ENCODE data around the gene NDE1. TPM values are rescaled to one million over a fixed set of nuclear protein-coding genes. Genes with fewer than 3 reads are reported as not detected.

Gene NDE1
- total and polyA plus RNA-seq, 2 donors, result 38.0 to 39.1 TPM

- Histone ChIP-seq H3K4me3 (ENCODE audit: low read depth, low read length) (no peak overlapping the region), H3K36me3 (ENCODE audit: insufficient read depth) (no peaks in the 10 kb centered on the region), H3K4me1 (ENCODE audit: insufficient read depth) (no peaks in the 10 kb centered on the region), H3K27ac (ENCODE audit: low read depth) (no peak overlapping the region)
- WGBS, result 81% methylated on average over 7 of the region's 7 CpGs
- no peak for DNase-seq (ENCODE audit: extremely low spot score)
Measured at GRCh38 chr16:15771694-15772093, 121.6 kb downstream of the NDE1 start.

DNA sequence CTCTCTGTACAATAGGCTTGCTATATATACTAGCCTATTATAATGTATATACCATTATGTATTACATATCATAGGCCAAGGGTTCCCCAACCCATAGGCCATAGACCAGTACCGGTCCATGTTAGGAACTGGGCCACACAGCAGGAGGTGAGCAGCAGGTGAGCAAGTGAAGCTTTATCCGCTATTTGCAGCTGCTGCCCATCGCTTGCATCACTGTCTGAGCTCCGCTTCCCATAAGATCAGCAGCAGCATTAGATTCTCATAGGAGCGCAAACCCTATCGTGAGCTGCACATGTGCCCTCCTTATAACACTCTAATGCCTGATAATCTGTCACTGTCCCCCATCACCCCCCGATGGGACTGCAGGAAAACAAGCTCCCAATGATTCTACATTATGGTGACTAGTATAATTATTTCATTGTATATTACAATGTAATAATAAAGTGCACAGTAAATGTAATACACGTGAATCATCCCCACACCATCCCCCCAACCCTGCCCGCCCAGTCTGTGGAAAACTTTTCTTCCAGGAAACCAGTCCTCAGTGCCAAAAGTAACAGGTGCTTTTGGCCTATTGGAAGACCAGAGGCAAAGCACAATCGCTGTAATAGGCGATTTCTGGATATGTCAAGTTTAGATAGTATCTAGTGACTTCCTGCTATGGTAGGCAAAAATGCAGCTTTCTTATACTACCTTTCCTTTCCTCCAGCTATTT lies 122.7 kb downstream of the NDE1 start:
- WGBS, result 71% methylated on average over 11 of the region's 11 CpGs
- Histone ChIP-seq H3K4me1 (ENCODE audit: insufficient read depth) (no peaks in the 10 kb centered on the region), H3K4me3 (ENCODE audit: low read depth, low read length) (no peak overlapping the region), H3K36me3 (ENCODE audit: insufficient read depth) (no peaks in the 10 kb centered on the region), H3K27ac (ENCODE audit: low read depth) (no peak overlapping the region)
- no peak for DNase-seq (ENCODE audit: extremely low spot score)

- DNase-seq (ENCODE audit: extremely low spot score), result no peak
- whole genome bisulfite sequencing, result 27% methylated on average over 6 of the region's 6 CpGs
- no peaks in the 10 kb centered on the region for H3K36me3 ChIP-seq (ENCODE audit: insufficient read depth)
- no peak overlapping the region for H3K27ac ChIP-seq (ENCODE audit: low read depth)
- H3K4me1 ChIP-seq (ENCODE audit: insufficient read depth), result no peaks in the 10 kb centered on the region
- H3K4me3 ChIP-seq (ENCODE audit: low read depth, low read length), result no peak overlapping the region
Measured at GRCh38 chr16:15773968-15774367, 123.9 kb downstream of the NDE1 start.

DNA sequence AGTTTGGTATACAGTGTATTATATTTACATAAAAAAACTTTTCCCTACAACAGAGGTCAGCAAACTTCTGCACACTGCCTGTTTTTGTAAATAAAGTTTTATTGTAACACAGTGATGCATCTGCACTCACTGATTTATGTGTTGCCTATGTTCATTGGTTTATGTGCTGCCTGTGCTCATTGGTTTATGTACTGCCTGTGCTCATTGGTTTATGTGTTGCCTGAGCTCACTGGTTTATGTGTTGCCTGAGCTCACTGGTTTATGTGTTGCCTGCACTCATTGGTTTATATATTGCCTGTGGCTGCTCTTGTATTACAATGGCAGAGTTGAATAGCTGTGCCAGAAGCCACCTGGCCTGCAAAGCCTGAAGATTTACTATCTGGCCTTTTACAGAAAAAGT lies 125.2 kb downstream of the NDE1 start:
- H3K4me3 ChIP-seq (ENCODE audit: low read depth, low read length), result no peak overlapping the region
- no peaks in the 10 kb centered on the region for H3K36me3 ChIP-seq (ENCODE audit: insufficient read depth)
- no peak overlapping the region for H3K27ac ChIP-seq (ENCODE audit: low read depth)
- no peaks in the 10 kb centered on the region for H3K4me1 ChIP-seq (ENCODE audit: insufficient read depth)
- no peak for DNase-seq (ENCODE audit: extremely low spot score)

- Histone ChIP-seq H3K27ac (ENCODE audit: low read depth) (no peak overlapping the region), H3K36me3 (ENCODE audit: insufficient read depth) (no peaks in the 10 kb centered on the region), H3K4me1 (ENCODE audit: insufficient read depth) (no peaks in the 10 kb centered on the region), H3K4me3 (ENCODE audit: low read depth, low read length) (no peak overlapping the region)
- WGBS, result 49% methylated on average over 7 of the region's 7 CpGs
- DNase-seq (ENCODE audit: extremely low spot score), result no peak
Measured at GRCh38 chr16:15775663-15776304, 125.7 kb downstream of the NDE1 start.

Other genes with a start within 250 kb of the NDE1 start
- 41.5 TPM for gene BMERB1, start 215.7 kb upstream of the NDE1 start, total RNA-seq
- 77.0 TPM for gene BMERB1, start 215.7 kb upstream of the NDE1 start, polyA plus RNA-seq
- 45.0 TPM for gene MARF1, start 7.1 kb upstream of the NDE1 start, total RNA-seq
- 30.6 TPM for gene MARF1, start 7.1 kb upstream of the NDE1 start, polyA plus RNA-seq
- 1,069 TPM for gene MYH11, start 206.8 kb downstream of the NDE1 start, total RNA-seq
- gene MYH11, start 206.8 kb downstream of the NDE1 start, polyA plus RNA-seq, result 5,010 TPM
- gene CEP20, start 238.4 kb downstream of the NDE1 start, total RNA-seq, result 50.2 TPM
- gene CEP20, start 238.4 kb downstream of the NDE1 start, polyA plus RNA-seq, result 27.6 TPM

All from urinary bladder (tissue), 4 donors.